GM19099 (cell line): ENCODE measurements around the gene CAMSAP2.

Experiments used
- POLR2A ChIP-seq: IDR thresholded peaks from 3 replicates; pipeline ENCODE4 v1.6.1; 2011; ENCODE audit warnings: low read depth; ENCODE audit not compliant: insufficient read length; ENCODE audit errors: extremely low read depth

The CAMSAP2 gene

GRCh38 chr1:200892958-200893357, 154.3 kb downstream of the CAMSAP2 start:
- TF ChIP-seq POLR2A: no peak

GRCh38 chr1:200893411-200893901, 154.8 kb downstream of the CAMSAP2 start:
- TF ChIP-seq POLR2A: no peak

GRCh38 chr1:200894712-200895442, 156.2 kb downstream of the CAMSAP2 start, which contains the start of gene INAVA:
Gene INAVA (plus strand): TSS chr1:200894900. CDS start chr1:200898401, 3,501 bp downstream.
- no peak for TF ChIP-seq POLR2A

- TF ChIP-seq POLR2A: no peak
Measured at GRCh38 chr1:200895443-200895789, 156.7 kb downstream of the CAMSAP2 start.

- TF ChIP-seq POLR2A: peak; percentile 40
Measured at GRCh38 chr1:200895801-200896530, 157.3 kb downstream of the CAMSAP2 start.

- no peak for TF ChIP-seq POLR2A
Measured at GRCh38 chr1:200896531-200897196, 158.0 kb downstream of the CAMSAP2 start.

GRCh38 chr1:200897259-200897658, 158.6 kb downstream of the CAMSAP2 start:
- TF ChIP-seq POLR2A: no peak

GRCh38 chr1:200899015-200899386, 160.3 kb downstream of the CAMSAP2 start:
- no peak for TF ChIP-seq POLR2A

GRCh38 chr1:200899451-200899915, 160.8 kb downstream of the CAMSAP2 start:
- TF ChIP-seq POLR2A: no peak

GRCh38 chr1:200899954-200900867, 161.5 kb downstream of the CAMSAP2 start:
- TF ChIP-seq POLR2A: no peak

- no peak for TF ChIP-seq POLR2A
Measured at GRCh38 chr1:200900877-200901276, 162.2 kb downstream of the CAMSAP2 start.

- TF ChIP-seq POLR2A: no peak
Measured at GRCh38 chr1:200901350-200901749, 162.7 kb downstream of the CAMSAP2 start.

- TF ChIP-seq POLR2A: no peak
Measured at GRCh38 chr1:200901796-200902444, 163.2 kb downstream of the CAMSAP2 start.

GRCh38 chr1:200903793-200904192, 165.1 kb downstream of the CAMSAP2 start:
- no peak for TF ChIP-seq POLR2A
